Activated naive CD8-positive, alpha-beta T cell (primary cell): Measurements from ENCODE around the gene FAM234A.
"Not testable (repeated sequence)": the region's sequence is repeated elsewhere in the genome, so short reads cannot be mapped to it uniquely, and the experiment has no call there.

Source experiments
- H3K27ac Mint-ChIP-seq: one replicate; pipeline ENCODE4 v1.8.0; 2021; ENCODE audit warnings: mixed read lengths
- H3K27me3 Mint-ChIP-seq: one replicate; pipeline ENCODE4 v1.8.0; 2021; ENCODE audit warnings: mixed read lengths
- H3K36me3 Mint-ChIP-seq: one replicate; pipeline ENCODE4 v1.8.0; 2021; ENCODE audit warnings: mixed read lengths
- H3K4me1 Mint-ChIP-seq: one replicate; pipeline ENCODE4 v1.8.0; 2021; ENCODE audit warnings: low read depth, mixed read lengths
- H3K4me3 Mint-ChIP-seq: one replicate; pipeline ENCODE4 v1.8.0; 2021; ENCODE audit warnings: mild to moderate bottlenecking, mixed read lengths
- H3K9me3 Mint-ChIP-seq: one replicate; pipeline ENCODE4 v1.8.0; 2021; ENCODE audit warnings: low read depth, mixed read lengths

FAM234A gene, protein sequence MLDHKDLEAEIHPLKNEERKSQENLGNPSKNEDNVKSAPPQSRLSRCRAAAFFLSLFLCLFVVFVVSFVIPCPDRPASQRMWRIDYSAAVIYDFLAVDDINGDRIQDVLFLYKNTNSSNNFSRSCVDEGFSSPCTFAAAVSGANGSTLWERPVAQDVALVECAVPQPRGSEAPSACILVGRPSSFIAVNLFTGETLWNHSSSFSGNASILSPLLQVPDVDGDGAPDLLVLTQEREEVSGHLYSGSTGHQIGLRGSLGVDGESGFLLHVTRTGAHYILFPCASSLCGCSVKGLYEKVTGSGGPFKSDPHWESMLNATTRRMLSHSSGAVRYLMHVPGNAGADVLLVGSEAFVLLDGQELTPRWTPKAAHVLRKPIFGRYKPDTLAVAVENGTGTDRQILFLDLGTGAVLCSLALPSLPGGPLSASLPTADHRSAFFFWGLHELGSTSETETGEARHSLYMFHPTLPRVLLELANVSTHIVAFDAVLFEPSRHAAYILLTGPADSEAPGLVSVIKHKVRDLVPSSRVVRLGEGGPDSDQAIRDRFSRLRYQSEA

DNA sequence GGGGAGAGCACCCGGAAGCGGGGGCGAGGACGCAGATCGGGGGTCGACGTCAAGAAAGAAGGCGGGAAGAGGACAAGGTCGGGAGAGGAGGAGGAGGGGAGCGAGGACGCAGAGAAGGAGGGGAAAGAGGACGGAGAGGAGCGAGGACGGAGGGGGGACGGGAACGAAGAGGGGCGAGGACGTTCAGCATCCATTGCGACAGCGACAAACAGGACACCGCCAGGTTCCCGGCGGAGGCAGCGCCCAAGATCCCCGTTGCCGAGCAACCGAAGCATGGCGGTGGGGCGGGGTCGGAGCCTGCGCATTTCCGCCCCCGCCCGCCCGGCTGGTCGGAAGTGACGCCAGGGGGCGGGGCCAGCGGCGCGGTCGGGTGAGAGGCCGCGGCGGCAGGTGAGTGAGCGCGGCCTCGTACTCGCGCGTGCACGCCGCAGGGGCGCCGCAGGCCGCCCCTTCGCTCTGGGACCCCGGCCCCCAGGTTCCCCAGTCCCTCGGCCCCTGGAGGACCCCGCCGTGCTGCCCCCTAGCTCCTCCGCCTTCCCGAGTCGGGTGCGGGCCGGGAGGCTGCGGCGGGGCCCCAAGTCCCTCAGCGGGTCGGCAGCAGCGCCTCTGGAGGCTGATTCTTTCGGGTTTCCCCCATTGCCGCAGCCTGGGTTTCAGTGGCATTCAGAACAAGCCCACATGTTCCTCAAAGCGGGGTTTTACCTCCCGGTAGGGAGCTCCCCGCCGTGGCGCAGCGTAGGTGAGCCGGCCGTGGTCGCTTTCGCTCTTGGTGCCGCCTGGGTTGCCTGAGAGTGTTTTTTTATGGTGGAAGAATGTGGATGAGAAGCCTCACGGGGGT lies at the start of gene FAM234A:
Gene FAM234A, plus strand, starts transcription at position 354 of the 838 bp plus-strand sequence. CDS start 19,593 bp downstream, outside the sequence.
- peak within 1 kb of the TSS; percentile 97 for H3K4me3 Mint-ChIP-seq
- H3K36me3 Mint-ChIP-seq: peaks cover under 1% of the 10 kb centered on the region
- H3K4me1 Mint-ChIP-seq: peaks cover 18% of the 10 kb centered on the region
- no peaks in the 10 kb centered on the region for H3K9me3 Mint-ChIP-seq
- H3K27ac Mint-ChIP-seq: peak within 1 kb of the TSS; percentile 97
- H3K27me3 Mint-ChIP-seq: no peaks in the 10 kb centered on the region

DNA sequence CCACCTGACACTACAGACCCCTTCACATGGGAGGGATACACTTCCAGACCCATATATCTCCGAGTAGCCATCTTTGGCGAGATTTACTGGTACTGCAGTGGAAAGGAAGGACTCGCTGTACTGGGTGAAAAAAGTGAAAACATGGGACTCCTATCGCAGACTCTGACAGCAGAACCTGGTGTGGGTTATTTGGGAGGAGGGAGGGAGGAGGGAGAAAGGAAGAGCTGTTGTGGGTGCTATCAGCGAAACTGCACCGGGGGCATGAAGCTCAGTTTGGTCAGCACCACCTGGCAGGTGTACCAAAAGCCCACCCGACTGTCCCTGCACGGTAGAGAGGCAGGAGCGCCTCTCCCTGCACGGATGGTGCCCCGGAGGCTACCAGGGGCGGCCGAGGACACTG lies 49.4 kb upstream of the FAM234A start:
- Mint-ChIP-seq H3K27me3 (no peaks in the 10 kb centered on the region), H3K9me3 (no peaks in the 10 kb centered on the region), H3K4me1 (peaks cover 12% of the 10 kb centered on the region), H3K27ac (no peak overlapping the region), H3K36me3 (no peaks in the 10 kb centered on the region), H3K4me3 (no peak overlapping the region)

DNA sequence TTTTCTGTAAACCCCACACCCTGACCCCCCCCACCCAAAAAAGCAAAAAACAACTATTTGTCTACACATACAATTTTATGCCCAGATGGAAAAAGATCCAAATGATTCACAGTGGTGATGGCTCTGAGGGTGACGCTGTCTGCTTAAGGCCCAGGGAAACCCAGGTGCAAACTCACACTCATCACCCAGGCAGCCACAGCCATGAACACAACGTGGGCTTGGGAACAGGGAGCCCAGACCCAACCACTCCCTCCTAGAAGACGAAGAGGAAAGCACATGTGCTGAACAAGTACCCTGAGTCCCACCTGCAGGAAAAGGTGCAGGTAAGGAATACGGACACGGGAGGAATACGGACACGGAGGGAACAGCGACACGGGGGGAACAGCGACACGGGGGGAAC lies 48.9 kb upstream of the FAM234A start:
- H3K36me3 Mint-ChIP-seq: no peaks in the 10 kb centered on the region

DNA sequence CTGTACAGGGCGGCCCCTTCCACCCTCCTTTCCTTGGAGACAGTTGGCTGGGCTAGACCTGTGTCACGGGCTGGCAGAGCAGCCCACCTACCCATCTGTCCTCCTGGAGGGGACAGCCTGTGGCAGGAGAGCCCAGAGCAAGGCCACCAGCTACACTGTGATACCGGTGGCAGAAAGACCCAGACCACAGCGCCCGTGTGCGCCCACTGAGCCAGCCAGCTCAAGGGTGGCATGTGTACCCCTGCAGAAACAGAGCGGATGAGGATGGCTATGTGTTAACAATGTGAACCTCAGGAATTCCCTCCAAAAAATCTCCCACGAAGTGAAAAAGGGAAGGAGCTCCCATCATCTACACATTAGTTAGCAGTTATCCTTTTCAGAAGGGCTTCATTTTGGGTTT lies 47.3 kb upstream of the FAM234A start:
- peaks cover 12% of the 10 kb centered on the region for H3K4me1 Mint-ChIP-seq
- no peaks in the 10 kb centered on the region for H3K36me3 Mint-ChIP-seq
- H3K27ac Mint-ChIP-seq: no peak overlapping the region
- no peaks in the 10 kb centered on the region for H3K27me3 Mint-ChIP-seq
- H3K4me3 Mint-ChIP-seq: no peak overlapping the region
- H3K9me3 Mint-ChIP-seq: no peaks in the 10 kb centered on the region

More for the DNA sequence above, 48.9 kb upstream of the FAM234A start:
- H3K4me1 Mint-ChIP-seq: peaks cover 12% of the 10 kb centered on the region
- no peaks in the 10 kb centered on the region for H3K9me3 Mint-ChIP-seq
- no peaks in the 10 kb centered on the region for H3K27me3 Mint-ChIP-seq
- H3K4me3 Mint-ChIP-seq: no peak overlapping the region
- no peak overlapping the region for H3K27ac Mint-ChIP-seq

DNA sequence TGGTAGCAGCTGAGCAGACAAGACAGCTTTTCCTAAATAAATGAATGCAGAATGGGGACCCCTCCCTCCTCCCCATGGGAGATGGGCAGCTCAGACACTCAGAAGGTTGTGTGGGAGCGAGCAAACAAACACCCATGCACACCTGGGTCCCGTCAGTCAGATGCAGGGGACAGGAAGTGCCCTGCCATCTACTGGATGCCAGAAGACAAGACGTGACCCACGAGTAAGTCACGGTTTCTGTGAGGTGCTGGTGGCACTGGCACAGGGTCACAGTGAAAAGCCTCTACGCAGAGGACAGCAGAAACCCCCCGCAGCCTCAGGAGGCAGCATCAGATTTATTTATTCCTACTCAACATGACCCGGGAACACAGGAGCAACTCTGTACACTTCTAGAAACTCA lies 45.9 kb upstream of the FAM234A start:
- no peaks in the 10 kb centered on the region for H3K9me3 Mint-ChIP-seq
- peaks cover 12% of the 10 kb centered on the region for H3K4me1 Mint-ChIP-seq
- H3K27ac Mint-ChIP-seq: no peak overlapping the region
- H3K27me3 Mint-ChIP-seq: no peaks in the 10 kb centered on the region
- H3K4me3 Mint-ChIP-seq: no peak overlapping the region
- no peaks in the 10 kb centered on the region for H3K36me3 Mint-ChIP-seq

DNA sequence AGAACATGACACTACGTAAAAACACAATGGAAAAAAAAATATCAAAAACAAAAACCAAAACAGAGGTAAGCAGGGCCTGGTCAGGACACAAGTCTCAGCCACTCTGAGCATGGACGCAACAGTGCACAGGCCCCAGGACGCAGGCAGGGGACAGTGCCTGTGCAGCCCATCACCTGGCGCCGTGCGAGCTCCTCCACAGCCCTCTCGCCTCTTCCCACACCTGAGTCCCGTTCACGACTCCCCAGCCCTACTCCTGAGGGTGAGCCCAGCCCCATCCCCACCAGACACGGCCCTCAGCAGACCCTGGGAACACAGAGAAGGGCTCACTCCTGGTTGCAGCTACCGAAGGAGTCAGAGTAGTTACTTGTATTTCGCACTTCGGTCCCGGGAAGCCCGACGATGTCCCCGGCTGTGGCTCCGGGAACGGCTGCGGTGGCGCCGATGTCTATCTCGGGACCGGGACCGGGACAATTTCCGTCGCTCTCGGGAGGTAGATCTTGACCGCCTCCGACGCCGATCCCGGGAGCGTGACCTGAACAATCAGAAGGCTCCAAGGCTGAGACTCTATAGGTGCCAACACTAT lies 44.9 kb upstream of the FAM234A start:
- Mint-ChIP-seq H3K27ac (no peak overlapping the region), H3K4me3 (no peak overlapping the region), H3K36me3 (no peaks in the 10 kb centered on the region), H3K9me3 (no peaks in the 10 kb centered on the region), H3K4me1 (peaks cover 12% of the 10 kb centered on the region), H3K27me3 (no peaks in the 10 kb centered on the region)

DNA sequence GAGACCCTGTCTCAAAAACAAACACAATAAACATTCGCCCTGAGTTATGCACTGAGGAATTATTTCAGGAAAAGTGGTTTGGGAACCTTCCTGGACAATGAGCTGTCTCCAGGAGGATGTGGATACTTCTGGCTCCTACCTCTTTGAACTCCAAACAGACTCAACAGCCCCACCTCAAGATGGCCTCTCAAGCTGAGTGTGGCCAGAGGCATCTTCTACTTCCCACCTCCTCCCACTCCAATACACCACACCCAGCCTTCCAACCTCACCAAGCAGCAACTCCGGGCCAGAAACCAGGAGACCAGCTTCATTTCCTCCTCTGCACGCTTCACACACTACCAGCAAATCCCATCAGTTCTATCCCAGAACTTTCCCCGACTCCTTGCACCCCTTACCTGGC lies 42.8 kb upstream of the FAM234A start:
- no peak overlapping the region for H3K27ac Mint-ChIP-seq
- peaks cover 12% of the 10 kb centered on the region for H3K4me1 Mint-ChIP-seq
- H3K4me3 Mint-ChIP-seq: no peak overlapping the region
- no peaks in the 10 kb centered on the region for H3K27me3 Mint-ChIP-seq
- H3K36me3 Mint-ChIP-seq: no peaks in the 10 kb centered on the region
- no peaks in the 10 kb centered on the region for H3K9me3 Mint-ChIP-seq

DNA sequence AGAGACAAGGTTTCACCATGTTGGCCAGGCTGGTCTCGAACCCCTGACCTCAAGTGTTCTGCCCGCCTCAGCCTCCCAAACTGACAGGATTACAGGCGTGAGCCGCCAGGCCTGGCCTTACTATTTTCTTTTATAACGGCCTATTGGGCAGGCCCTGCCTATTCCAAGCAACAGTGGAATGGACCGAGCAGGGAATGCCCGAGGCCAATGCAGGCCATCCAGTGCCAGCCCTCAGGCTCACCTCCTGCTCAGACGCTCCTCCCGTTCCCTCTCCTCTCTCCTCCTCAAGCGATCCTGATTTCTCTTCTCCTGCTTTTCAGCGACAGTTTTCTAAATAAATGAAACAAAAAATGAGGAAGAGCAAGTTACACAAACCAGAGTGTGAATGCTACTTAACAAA lies 41.9 kb upstream of the FAM234A start:
- Mint-ChIP-seq H3K27ac (no peak overlapping the region), H3K4me1 (peaks cover 10% of the 10 kb centered on the region), H3K9me3 (no peaks in the 10 kb centered on the region), H3K36me3 (no peaks in the 10 kb centered on the region), H3K4me3 (no peak overlapping the region), H3K27me3 (no peaks in the 10 kb centered on the region)

DNA sequence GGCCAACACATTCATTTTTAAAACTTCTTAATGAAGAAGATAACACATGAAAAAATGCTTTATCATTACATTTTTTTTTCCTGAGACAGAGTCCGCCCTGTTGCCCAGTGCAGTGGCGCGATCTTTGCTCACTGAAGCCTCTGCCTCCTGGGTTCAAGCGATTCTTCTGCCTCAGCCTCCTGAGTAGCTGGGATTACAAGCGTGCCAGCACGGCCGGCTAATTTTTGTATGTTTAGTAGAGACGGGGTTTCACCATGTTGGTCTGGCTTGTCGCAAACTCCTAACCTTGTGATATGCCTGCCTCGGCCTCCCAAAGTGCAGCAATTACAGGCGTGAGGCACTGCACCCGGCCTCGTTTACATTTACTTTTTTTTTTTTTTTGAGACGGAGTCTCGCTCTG lies 41.2 kb upstream of the FAM234A start:
- Mint-ChIP-seq H3K4me3 (no peak overlapping the region), H3K9me3 (no peaks in the 10 kb centered on the region), H3K27me3 (no peaks in the 10 kb centered on the region), H3K27ac (no peak overlapping the region), H3K36me3 (no peaks in the 10 kb centered on the region), H3K4me1 (peaks cover 10% of the 10 kb centered on the region)

DNA sequence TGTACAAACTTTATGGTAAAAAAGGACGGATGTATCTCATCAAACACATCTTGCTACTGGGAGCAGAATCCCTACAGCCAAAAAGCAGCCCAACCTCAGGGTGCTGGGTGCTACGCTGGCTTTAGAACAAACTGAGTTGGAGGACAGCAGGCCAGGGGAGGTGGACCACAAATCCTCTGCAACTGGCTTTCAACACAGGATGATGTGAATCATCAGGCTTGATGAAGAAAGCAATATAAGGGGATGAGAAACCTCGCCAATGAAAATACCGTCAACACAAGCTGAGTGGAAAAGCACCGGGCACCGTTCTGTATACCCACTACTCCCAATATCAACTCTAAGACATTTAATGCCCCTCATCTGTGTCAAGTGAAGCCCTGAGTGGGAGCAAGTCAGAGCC lies 40.1 kb upstream of the FAM234A start:
- no peak overlapping the region for H3K27ac Mint-ChIP-seq
- no peaks in the 10 kb centered on the region for H3K9me3 Mint-ChIP-seq
- H3K27me3 Mint-ChIP-seq: no peaks in the 10 kb centered on the region
- H3K4me1 Mint-ChIP-seq: peaks cover 2% of the 10 kb centered on the region
- no peak overlapping the region for H3K4me3 Mint-ChIP-seq
- no peaks in the 10 kb centered on the region for H3K36me3 Mint-ChIP-seq

DNA sequence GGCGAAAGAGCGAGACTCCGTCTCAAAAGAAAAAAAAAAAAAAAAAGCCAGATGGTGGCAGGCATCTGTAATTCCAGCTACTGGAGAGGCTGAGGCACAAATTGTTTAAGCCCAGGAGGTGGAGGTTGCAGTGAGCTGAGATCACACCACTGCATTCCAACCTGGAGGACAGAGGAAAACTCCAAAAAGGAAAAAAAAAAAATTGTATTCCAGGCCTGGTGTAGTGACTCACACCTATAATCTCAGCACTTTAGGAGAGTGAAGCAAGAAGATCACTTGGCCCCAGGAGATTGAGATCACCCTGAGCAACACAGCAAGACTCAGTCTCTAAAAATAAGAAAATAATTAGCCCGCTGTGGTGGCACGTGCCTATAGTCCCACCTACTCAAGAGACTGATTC lies 34.2 kb upstream of the FAM234A start:
- Mint-ChIP-seq H3K27ac (no peak overlapping the region), H3K27me3 (no peaks in the 10 kb centered on the region), H3K4me3 (no peak overlapping the region), H3K36me3 (no peaks in the 10 kb centered on the region), H3K9me3 (no peaks in the 10 kb centered on the region), H3K4me1 (no peaks in the 10 kb centered on the region)

DNA sequence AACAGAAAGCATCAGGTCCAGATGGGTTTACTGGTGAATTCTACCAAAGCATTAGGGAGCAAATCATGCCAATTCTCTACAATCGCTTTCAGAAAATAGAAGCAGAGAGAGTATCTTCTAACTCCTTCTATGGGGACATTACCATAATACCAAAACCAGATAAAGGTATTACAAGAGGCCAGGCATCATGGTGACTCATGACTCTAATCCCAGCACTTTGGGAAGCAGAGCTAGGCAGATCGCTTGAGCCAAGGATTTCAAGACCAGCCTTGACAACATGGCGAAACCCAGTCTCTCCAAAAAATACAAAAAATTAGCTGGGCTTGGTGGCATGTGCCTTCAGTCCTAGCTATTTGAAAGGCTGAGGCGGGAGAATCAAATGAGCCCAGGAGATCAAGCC lies 31.4 kb upstream of the FAM234A start:
- Mint-ChIP-seq H3K4me1 (peaks cover 2% of the 10 kb centered on the region), H3K27ac (no peak overlapping the region), H3K4me3 (no peak overlapping the region), H3K36me3 (peaks cover 2% of the 10 kb centered on the region), H3K9me3 (no peaks in the 10 kb centered on the region), H3K27me3 (no peaks in the 10 kb centered on the region)

DNA sequence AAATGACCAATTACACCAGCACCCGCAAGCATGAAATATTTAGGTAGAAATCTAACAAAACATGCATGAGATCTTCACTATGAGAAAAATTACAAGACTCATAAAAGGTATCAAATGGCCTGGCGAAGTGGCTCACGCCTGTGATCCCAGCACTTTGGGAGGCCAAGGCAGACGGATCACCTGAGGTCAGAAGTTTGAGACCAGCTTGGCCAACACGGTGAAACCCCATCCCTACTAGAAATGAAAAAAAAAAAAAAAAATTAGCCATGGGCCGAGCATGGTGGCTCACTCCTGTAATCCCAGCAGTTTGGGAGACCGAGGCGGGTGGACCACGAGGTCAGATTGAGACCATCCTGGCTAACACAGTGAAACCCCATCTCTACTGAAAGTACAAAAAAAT lies 30.6 kb upstream of the FAM234A start:
- H3K27me3 Mint-ChIP-seq, H3K36me3 Mint-ChIP-seq, H3K9me3 Mint-ChIP-seq: not testable (repeated sequence)

DNA sequence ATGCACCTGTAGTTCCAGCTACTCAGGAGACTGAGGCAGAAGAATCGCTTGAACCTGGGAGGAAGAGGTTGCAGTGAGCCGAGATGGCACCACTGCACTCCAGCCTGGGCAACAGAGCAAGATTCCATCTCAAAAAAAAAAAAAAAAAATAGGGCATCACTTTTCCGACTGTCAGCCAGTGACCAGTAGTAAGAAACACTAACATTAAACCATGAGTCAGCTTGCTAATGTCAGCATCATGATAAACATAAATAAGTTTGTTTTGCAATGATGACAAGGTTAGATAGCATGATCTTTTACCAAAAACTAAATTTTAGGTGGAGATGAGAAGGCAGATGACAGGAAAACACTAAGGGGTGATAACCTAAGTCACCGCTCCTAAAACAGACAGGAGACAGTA lies 25.3 kb upstream of the FAM234A start:
- not testable (repeated sequence) for H3K36me3 Mint-ChIP-seq, H3K27ac Mint-ChIP-seq, H3K9me3 Mint-ChIP-seq, H3K27me3 Mint-ChIP-seq, H3K4me3 Mint-ChIP-seq
- H3K4me1 Mint-ChIP-seq: peaks cover 12% of the 10 kb centered on the region

More for the DNA sequence above, 30.6 kb upstream of the FAM234A start:
- H3K4me1 Mint-ChIP-seq, H3K4me3 Mint-ChIP-seq, H3K27ac Mint-ChIP-seq: not testable (repeated sequence)

DNA sequence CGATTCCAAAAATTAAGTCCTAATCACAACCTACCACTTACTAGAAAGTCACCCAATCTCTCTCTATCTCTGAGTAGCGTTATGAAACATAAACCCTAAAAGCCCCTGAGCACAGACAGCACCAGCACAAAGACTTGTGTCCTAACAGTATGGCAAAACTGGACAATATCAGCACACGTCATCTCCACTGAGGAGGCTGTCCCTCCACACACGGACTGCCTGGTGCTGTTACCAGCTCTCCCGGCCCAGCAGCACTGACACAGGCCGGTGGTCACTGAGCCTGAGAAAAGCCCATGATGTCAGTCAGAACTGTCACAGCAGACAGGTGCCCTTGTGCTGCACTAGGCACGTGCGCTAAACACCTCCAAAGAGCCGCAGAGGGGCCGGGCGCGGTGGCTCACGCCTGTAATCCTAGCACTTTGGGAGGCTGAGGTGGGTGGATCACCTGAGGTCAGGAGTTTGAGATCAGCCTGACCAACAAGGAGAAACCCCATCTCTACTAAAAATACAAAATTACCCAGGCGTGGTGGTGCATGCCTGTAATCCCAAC lies 22.9 kb upstream of the FAM234A start:
- not testable (repeated sequence) for H3K9me3 Mint-ChIP-seq, H3K27ac Mint-ChIP-seq, H3K27me3 Mint-ChIP-seq

More for the DNA sequence above, 22.9 kb upstream of the FAM234A start:
- not testable (repeated sequence) for H3K4me3 Mint-ChIP-seq, H3K36me3 Mint-ChIP-seq
- peaks cover 11% of the 10 kb centered on the region for H3K4me1 Mint-ChIP-seq
